ENCODE data around the gene TANGO2. TPM values are rescaled to one million over a fixed set of nuclear protein-coding genes. Genes with fewer than 3 reads are reported as not detected.

Gene TANGO2
- total and polyA plus RNA-seq, 2 experiments from 2014 or later, result 27.3 to 45.0 TPM

DNA sequence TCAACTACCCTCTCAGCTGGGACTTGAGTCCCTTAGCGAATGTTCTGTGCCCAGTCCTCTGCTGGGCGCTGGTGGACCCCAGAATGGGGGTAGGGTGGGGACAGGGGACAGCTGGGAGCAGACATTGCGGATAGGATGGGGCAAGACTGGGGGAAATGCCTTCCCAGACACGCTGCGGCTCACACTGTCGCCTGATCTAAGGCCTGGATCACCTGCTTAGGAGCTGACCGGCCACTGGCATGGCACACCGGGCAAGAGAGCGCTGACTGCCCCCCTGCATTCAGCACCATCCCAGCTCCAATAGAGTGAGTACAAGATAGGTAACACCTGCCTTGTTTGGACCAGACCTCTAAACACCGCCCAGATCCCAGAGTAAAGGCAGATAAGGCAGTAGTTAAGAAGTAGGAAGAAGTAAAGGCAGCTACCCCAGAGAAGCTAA lies 5.7 kb upstream of the TANGO2 start:
- Histone ChIP-seq H3F3A (ENCODE audit: insufficient read depth) (no peaks in the 10 kb centered on the region), H4K20me1 (ENCODE audit: insufficient read depth) (no peaks in the 10 kb centered on the region), H3K27me3 (replicated peaks; ENCODE audit: insufficient read depth) (no peaks in the 10 kb centered on the region; the same call in 1 of the 2 replicates), H3K27ac (no peak overlapping the region), H3K4me2 (ENCODE audit: unreplicated experiment) (no peak overlapping the region), H2AFZ (no peak overlapping the region), H3K79me2 (ENCODE audit: insufficient read depth) (no peaks in the 10 kb centered on the region), H3K9ac (no peak overlapping the region), H3K9me2 (ENCODE audit: insufficient read depth) (no peaks in the 10 kb centered on the region), H3K9me3 (ENCODE audit: low read depth) (no peaks in the 10 kb centered on the region), H3K36me3 (ENCODE audit: low read depth) (no peaks in the 10 kb centered on the region), H3K4me1 (ENCODE audit: insufficient read depth) (no peaks in the 10 kb centered on the region), H3K4me3 (no peak overlapping the region)
- WGBS, 2 experiments (ENCODE audit: low coverage in 1 of 2, low lambda C conversion rate in 2 of 2, missing lambda C conversion rate in 2 of 2), result 92 to 94% methylated on average over 10 of the region's 10 CpGs
- DNase-seq, result no peak
- in situ Hi-C loops (cut with MboI), result no loop called here
- TF ChIP-seq EZH2phosphoT487 (IDR thresholded peaks at IDR 0.05; ENCODE audit: insufficient read depth, low read depth) (no peak), EZH2 (IDR thresholded peaks at IDR 0.05; ENCODE audit: insufficient read depth, poor library complexity, severe bottlenecking) (no peak)

GRCh38 chr22:20015971-20016733 lies 4.8 kb upstream of the TANGO2 start:
- Histone ChIP-seq H4K20me1 (ENCODE audit: insufficient read depth) (no peaks in the 10 kb centered on the region), H2AFZ (peak overlapping the region; percentile 83), H3K79me2 (ENCODE audit: insufficient read depth) (peaks cover 2% of the 10 kb centered on the region), H3K4me1 (ENCODE audit: insufficient read depth) (no peaks in the 10 kb centered on the region), H3K27ac (no peak overlapping the region), H3K9ac (peak overlapping the region; percentile 52), H3K9me2 (ENCODE audit: insufficient read depth) (no peaks in the 10 kb centered on the region), H3K27me3 (replicated peaks; ENCODE audit: insufficient read depth) (no peaks in the 10 kb centered on the region; the same call in 1 of the 2 replicates), H3F3A (ENCODE audit: insufficient read depth) (no peaks in the 10 kb centered on the region), H3K9me3 (ENCODE audit: low read depth) (no peaks in the 10 kb centered on the region), H3K4me3 (peak overlapping the region; percentile 76), H3K4me2 (ENCODE audit: unreplicated experiment) (peak overlapping the region; percentile 84), H3K36me3 (ENCODE audit: low read depth) (no peaks in the 10 kb centered on the region)
- 2 to 5% methylated on average over 31 to 92 of the region's 101 CpGs for WGBS, 2 experiments (ENCODE audit: low coverage in 1 of 2, low lambda C conversion rate in 2 of 2, missing lambda C conversion rate in 2 of 2)
- peak; percentile 38 for DNase-seq
- TF ChIP-seq EZH2phosphoT487 (IDR thresholded peaks at IDR 0.05; ENCODE audit: insufficient read depth, low read depth) (no peak), EZH2 (IDR thresholded peaks at IDR 0.05; ENCODE audit: insufficient read depth, poor library complexity, severe bottlenecking) (no peak)
- in situ Hi-C loops (cut with MboI), result no loop called here

- Histone ChIP-seq H3K9ac (peak within 1 kb of the TSS; percentile 52), H4K20me1 (ENCODE audit: insufficient read depth) (no peaks in the 10 kb centered on the region), H3K9me2 (ENCODE audit: insufficient read depth) (no peaks in the 10 kb centered on the region), H3K79me2 (ENCODE audit: insufficient read depth) (peaks cover 10% of the 10 kb centered on the region), H3K27me3 (replicated peaks; ENCODE audit: insufficient read depth) (no peaks in the 10 kb centered on the region; the same call in 1 of the 2 replicates), H3K4me1 (ENCODE audit: insufficient read depth) (peaks cover under 1% of the 10 kb centered on the region; the same call in 1 of the 2 replicates), H3K4me2 (ENCODE audit: unreplicated experiment) (peak within 1 kb of the TSS; percentile 84), H3K4me3 (peak within 1 kb of the TSS; percentile 76), H3K9me3 (ENCODE audit: low read depth) (no peaks in the 10 kb centered on the region), H3F3A (ENCODE audit: insufficient read depth) (no peaks in the 10 kb centered on the region), H3K27ac (no peak within 1 kb of the TSS), H2AFZ (peak within 1 kb of the TSS; percentile 83), H3K36me3 (ENCODE audit: low read depth) (no peaks in the 10 kb centered on the region)
- DNase-seq, result peak; percentile 93
- no peak for TF ChIP-seq EZH2 (IDR thresholded peaks at IDR 0.05; ENCODE audit: insufficient read depth, poor library complexity, severe bottlenecking)
- TF ChIP-seq EZH2phosphoT487 (IDR thresholded peaks at IDR 0.05; ENCODE audit: insufficient read depth, low read depth), result no peak
- in situ Hi-C loops (cut with MboI), result no loop called here
- 1% methylated on average over 66 to 78 of the region's 79 CpGs for WGBS, 2 experiments (ENCODE audit: low coverage in 1 of 2, low lambda C conversion rate in 2 of 2, missing lambda C conversion rate in 2 of 2)
Observed at GRCh38 chr22:20016734-20017621, 3.9 kb upstream of the TANGO2 start, which contains the start of gene ARVCF. Gene ARVCF, minus strand, starts transcription at chr22:20016823. Its CDS starts 26,029 bp downstream, at chr22:19990794.

DNA sequence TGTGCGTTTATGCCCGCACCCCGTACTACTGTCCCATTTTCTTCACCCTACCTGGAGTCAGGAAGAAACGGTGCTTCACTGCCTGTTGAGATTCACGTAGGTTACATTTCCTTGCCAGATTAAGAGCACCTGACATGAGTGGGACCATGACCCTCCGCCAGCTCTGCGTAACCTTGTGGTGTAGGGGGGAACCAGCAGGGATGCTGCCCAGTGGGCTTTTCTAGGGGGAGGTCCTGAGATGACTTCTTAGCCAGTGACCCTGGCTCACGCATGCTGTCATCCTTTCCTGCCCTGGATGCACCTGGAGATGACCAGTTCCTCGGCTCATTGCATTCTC lies 3.3 kb upstream of the TANGO2 start:
- Histone ChIP-seq H3K4me2 (ENCODE audit: unreplicated experiment) (no peak overlapping the region), H3K27ac (no peak overlapping the region), H3K79me2 (ENCODE audit: insufficient read depth) (peaks cover 16% of the 10 kb centered on the region), H2AFZ (no peak overlapping the region), H3K9me3 (ENCODE audit: low read depth) (no peaks in the 10 kb centered on the region), H3K9me2 (ENCODE audit: insufficient read depth) (no peaks in the 10 kb centered on the region), H3K4me3 (no peak overlapping the region), H3K36me3 (ENCODE audit: low read depth) (no peaks in the 10 kb centered on the region), H3K9ac (no peak overlapping the region), H3K27me3 (replicated peaks; ENCODE audit: insufficient read depth) (no peaks in the 10 kb centered on the region; the same call in 1 of the 2 replicates), H4K20me1 (ENCODE audit: insufficient read depth) (no peaks in the 10 kb centered on the region), H3F3A (ENCODE audit: insufficient read depth) (no peaks in the 10 kb centered on the region), H3K4me1 (ENCODE audit: insufficient read depth) (peaks cover 6% of the 10 kb centered on the region)
- 65 to 67% methylated on average over 9 of the region's 9 CpGs for WGBS, 2 experiments (ENCODE audit: low coverage in 1 of 2, low lambda C conversion rate in 2 of 2, missing lambda C conversion rate in 2 of 2)
- in situ Hi-C loops (cut with MboI), result no loop called here
- no peak for DNase-seq
- TF ChIP-seq EZH2phosphoT487 (IDR thresholded peaks at IDR 0.05; ENCODE audit: insufficient read depth, low read depth) (no peak), EZH2 (IDR thresholded peaks at IDR 0.05; ENCODE audit: insufficient read depth, poor library complexity, severe bottlenecking) (no peak)

All from GM23248 (cell line).